Stimulated activated CD4-positive, alpha-beta T cell treated with anti-CD3 and anti-CD28 coated beads, TNF-alpha, amount 100 ng/mL, for 24 hours (primary cell): ENCODE results near the gene PARP12.

Source experiments
- DNase-seq, 3 experiments: peaks; one replicate each; pipeline ENCODE4 v3.0.0-alpha.2; 2020; ENCODE audit warnings: low read depth in 3 of 3

PARP12 gene

DNA sequence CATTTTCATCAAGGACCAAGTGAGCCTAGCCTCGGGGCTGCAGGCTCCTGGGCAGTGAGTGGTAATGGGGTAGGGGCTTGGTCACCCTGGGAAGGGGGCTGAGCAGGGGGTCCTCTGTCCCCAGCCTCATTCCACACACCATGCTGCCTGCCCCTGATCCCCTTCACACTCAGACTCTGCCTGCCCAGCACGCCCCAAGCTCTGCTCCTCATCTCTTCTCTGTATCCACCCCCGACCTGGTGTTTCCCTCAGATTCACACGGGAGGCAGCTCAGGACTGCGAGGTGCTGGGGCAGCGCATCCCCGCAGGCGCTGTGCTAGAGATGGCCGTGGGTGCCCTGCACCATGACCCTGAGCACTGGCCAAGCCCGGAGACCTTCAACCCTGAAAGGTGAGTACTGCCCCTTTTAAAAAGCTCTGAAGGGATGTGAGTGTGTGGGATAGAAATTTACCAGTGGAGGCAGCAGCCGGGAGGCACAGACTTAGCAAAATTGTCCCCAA, 47.2 kb downstream of the PARP12 start:
- no peak for DNase-seq

DNA sequence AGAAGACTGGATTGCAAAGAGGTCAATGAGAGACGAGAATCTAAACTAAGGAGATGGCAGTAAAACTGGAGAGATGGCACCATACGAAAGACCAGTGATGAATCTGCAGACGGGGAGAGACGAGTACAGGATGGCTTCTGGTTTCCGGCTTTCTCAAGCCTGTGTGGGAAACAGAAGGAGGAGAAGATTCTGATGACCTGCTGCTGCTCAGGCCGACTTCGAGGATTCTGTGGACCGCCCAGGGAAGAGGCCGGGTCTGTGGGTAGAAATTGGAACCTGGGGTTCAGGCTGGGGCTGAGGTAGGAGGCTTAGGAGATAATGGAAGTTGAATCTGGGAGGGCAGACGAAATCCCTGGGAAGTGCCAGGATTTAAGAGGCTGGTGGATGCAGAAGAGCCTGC, 48.6 kb downstream of the PARP12 start:
- no peak for DNase-seq

DNA sequence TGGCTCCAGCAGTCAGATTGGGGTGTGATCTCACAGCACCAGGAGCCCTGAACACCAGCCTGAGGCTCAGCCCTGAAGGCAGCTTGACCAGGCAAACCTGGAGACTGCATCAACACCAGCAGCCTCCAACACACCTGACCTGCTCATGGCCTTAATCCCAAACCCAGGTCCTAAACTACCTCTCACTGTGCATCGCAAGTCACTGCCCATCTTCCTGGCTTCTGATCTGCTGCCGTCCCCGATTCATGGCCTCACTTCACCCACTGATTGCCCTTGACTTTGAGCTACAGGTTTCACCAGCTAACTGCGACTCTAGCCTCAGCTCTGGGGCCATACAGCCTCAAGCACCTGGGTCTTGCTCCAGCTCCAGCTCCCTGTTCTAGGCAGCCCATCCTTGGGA, 49.1 kb downstream of the PARP12 start:
- DNase-seq: no peak

- DNase-seq: no peak
Measured at GRCh38 chr7:140010194-140010895, 52.4 kb downstream of the PARP12 start.

GRCh38 chr7:140009735-140010134, 53.0 kb downstream of the PARP12 start:
- DNase-seq: no peak

GRCh38 chr7:140008755-140009610, 53.8 kb downstream of the PARP12 start:
- DNase-seq: no peak

- no peak for DNase-seq
Measured at GRCh38 chr7:140007051-140007690, 55.6 kb downstream of the PARP12 start.

GRCh38 chr7:140006600-140006999, 56.2 kb downstream of the PARP12 start:
- no peak for DNase-seq

GRCh38 chr7:140005754-140006503, 56.8 kb downstream of the PARP12 start:
- DNase-seq: no peak

- no peak for DNase-seq
Measured at GRCh38 chr7:140005341-140005740, 57.4 kb downstream of the PARP12 start.

DNA sequence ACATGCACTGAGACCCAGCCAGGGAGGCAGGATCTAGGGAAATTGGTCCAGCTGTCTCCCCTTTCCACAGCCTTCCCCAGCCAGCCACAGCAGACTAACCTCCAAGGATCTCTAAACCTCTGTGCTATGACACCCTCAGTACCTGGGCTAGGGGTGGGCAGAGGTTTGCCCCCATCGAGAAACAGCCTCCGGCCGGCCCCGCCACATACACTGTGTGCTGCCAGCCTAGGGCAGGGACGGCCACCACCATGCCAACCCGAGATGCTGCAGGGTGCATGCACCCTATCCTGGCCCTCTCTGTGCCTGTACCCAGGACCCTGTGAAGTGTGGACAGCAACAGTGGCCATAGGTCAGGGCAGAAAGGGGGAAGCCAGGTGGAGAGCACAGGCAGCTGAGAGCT, 58.1 kb downstream of the PARP12 start:
- DNase-seq: no peak

DNA sequence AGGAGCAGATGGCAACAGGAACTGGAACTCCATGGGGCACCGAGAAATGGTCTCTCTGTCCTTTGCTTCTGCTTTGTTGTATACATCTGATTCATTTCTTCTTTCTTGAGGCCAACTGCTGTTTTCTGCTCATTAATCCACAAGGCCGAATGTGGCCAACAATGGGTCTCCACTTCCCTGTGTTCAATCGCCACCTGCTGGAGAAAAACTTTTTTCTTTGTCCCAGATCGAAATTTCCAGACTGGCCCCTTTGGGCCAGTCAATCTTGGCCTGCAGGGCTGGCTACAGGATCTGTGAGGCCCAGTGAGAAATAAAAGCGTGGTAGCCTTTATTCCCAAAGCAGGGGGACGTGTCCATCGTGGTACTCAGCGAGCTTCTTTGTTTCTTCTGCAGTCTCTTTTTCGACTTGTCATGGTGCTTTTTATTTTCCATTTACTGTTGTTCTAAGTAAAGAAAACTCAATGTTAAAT, 58.8 kb downstream of the PARP12 start:
- peak in 1 of 3 experiments; percentile 9 for DNase-seq

GRCh38 chr7:140000666-140001268, 62.0 kb downstream of the PARP12 start:
- DNase-seq: no peak

GRCh38 chr7:139999516-139999915, 63.2 kb downstream of the PARP12 start:
- DNase-seq: no peak

DNA sequence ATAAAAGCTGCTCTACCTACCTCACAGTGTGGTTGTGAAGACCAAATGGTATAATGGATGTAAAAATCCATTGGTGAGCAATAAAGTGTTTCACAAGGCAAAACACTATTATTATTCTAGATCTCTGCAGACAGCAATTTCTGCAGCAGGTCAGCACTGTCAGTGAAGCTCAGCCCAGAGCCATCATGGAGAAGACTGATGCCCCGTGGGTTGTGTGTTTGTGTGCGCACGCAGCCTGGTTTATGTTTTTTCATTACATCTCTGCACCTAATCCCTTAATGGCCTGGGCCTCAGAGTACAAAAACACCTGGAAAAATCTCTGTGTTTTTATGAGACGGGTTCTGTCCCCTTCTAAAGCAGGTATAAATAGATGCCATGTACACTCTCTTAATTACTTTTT, 64.2 kb downstream of the PARP12 start:
- DNase-seq: no peak

DNA sequence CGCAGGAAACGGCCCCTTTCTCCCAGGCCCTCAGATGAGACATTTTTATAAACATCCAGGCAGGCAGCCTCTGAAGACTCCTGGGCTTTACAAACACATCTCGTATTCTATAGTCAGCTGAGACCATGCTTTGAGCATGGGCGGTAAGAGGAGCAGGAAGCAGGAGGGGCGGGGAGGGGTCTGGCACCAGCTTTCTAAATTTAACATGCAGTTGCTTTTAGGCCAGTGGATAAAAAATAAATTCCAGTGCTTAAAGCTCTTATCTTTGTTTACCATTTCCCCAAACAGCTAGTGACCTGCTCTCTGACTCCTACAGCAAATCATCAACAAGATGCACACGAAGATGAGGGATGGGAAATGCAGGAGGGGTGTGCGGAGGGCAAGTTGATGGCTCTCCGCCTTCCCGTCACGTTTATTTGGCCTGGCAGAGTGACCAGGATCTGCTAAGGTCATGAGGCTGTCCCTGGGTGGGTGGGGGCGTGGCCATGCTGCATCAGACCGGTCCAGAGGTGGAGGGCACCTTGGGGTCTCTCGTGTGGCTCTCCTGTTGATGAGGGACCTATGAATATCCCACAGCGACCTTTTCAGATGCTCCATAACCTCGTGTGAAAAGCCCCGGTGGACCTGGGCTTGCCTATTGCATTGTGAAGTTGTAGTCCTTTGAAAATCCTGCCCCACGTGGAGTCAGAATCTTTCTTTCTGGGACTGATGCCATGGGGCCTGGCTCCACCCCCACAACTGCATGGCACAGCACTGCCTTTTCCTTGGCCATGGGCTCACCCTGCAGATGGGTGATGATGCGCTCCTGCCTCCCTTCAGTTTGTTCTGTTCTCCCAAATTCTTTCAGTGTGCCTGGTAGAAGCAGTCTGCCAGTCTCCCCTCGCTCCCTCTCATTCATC, 67.5 kb downstream of the PARP12 start:
- DNase-seq: no peak

- DNase-seq: no peak
Measured at GRCh38 chr7:139994356-139994755, 68.4 kb downstream of the PARP12 start.

DNA sequence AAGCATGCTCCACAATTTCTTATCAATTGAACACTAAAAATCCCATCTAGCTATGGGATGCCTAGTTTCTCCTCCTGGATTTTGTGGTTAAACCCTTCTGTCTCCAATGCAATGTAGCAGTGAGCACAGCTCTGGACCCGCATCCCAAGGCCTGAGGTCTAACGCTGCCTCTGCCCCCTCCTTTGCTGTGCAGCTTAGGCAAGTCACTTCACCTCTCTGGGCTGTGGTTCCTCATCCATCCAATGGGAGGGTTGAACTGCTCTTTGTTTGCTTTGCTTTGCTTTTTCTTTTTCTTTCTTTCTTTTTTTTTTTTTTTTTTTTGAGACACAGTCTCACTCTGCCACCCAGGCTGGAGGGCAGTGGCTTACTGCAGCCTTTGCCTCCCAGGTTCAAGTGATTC, 69.2 kb downstream of the PARP12 start:
- DNase-seq: no peak

DNA sequence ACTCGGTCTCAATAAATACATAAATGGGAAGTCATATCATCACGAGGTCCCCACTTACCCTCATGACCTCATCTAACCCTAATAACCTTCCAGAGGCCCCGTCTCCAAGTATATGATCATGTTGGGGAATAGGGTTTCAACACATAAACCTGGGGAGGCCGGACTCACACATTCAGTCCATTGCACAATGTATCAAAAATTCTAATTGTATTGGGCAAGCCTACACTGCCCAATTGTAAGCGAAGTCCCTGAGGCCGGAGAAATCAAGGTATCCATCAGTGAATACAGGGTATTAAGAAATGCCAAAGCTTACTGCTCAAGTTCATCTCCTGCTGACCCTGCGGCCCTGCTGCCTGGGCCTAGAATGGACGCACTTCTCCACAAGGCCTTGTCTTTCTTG, 69.6 kb downstream of the PARP12 start:
- DNase-seq: no peak

DNA sequence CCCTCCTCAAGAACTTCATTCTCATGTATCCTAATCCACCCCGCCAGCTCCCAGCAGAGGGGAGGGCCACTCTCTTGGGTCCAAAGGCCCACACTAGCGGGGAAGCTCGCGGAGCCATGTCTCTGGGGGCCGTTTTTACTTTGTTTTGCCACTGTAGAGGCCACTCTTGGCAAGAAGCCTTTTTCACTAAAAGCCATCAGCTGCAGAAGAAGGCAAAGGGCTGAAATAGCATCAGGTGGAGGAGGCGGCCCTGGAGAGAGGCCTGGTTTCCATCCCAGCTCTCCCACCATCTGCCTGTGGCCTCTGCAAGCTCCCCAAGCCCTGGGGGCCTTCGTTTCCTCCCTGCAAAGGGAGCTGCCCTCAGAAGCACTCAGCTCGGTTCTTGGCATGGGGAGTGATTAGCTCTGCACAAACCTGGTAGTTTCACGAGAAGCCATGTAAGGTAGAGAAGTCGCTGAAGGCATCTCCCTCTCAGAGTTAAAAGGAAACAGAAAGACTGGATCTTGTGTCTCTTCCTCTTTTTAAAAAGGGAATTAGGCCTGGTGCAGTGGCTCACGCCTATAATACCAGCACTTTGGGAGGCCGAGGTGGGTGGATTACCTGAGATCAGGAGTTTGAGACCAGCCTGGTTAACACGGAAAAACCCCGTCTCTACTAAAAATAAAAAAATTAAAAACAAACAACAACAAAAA, 70.3 kb downstream of the PARP12 start:
- no peak for DNase-seq
